Testis (tissue), 2 donors: ENCODE results near the gene KRTAP19-8.

Source experiments
- POLR2A ChIP-seq: fragments of 450-650 bp; IDR thresholded peaks from one replicate; pipeline ENCODE4 v1.6.1; 2017; ENCODE audit warnings: antibody characterized with exemption, mild to moderate bottlenecking, moderate library complexity
- TF ChIP-seq, protein P1 (sequence below), 3 experiments: fragments of 450-650 bp in 2 of 3; fragments of 200-600 bp in 1 of 3; sonication (generic) in 1 of 3; IDR thresholded peaks; one replicate each; pipeline ENCODE4 v1.5.1; 2016 to 2019; ENCODE audit warnings: antibody characterized with exemption in 3 of 3, mild to moderate bottlenecking in 2 of 3, moderate library complexity in 1 of 3

DNA sequence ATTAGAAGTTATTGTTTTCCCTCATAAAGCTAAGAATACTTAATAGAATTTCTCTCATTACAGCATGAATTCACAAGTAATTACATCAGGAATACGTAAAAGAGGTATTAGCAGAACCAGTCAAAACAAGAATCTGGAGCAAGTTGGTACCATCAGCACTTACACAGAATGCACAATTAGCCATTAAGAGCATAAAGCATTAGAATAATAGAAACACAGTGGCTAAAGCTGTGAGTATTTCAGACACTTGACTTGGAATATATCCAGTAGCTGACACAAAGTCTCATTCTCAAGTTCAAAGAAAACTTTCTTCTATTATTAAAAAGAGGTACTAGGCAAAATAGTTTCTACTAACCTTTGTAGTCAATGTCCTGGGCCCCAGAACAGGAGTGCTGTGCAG, 49.6 kb downstream of the KRTAP19-8 start:
- TF ChIP-seq, protein P1, sequence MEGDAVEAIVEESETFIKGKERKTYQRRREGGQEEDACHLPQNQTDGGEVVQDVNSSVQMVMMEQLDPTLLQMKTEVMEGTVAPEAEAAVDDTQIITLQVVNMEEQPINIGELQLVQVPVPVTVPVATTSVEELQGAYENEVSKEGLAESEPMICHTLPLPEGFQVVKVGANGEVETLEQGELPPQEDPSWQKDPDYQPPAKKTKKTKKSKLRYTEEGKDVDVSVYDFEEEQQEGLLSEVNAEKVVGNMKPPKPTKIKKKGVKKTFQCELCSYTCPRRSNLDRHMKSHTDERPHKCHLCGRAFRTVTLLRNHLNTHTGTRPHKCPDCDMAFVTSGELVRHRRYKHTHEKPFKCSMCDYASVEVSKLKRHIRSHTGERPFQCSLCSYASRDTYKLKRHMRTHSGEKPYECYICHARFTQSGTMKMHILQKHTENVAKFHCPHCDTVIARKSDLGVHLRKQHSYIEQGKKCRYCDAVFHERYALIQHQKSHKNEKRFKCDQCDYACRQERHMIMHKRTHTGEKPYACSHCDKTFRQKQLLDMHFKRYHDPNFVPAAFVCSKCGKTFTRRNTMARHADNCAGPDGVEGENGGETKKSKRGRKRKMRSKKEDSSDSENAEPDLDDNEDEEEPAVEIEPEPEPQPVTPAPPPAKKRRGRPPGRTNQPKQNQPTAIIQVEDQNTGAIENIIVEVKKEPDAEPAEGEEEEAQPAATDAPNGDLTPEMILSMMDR (IDR thresholded peaks at IDR 0.05): no peak
- no peak for TF ChIP-seq POLR2A
